ENCODE measurements around the gene GAB2. TPM values are rescaled to one million over a fixed set of nuclear protein-coding genes. Genes with fewer than 3 reads are reported as not detected.
A peak's percentile ranks its signal among the peaks of the same experiment; 100 is the strongest.

Gene GAB2, protein sequence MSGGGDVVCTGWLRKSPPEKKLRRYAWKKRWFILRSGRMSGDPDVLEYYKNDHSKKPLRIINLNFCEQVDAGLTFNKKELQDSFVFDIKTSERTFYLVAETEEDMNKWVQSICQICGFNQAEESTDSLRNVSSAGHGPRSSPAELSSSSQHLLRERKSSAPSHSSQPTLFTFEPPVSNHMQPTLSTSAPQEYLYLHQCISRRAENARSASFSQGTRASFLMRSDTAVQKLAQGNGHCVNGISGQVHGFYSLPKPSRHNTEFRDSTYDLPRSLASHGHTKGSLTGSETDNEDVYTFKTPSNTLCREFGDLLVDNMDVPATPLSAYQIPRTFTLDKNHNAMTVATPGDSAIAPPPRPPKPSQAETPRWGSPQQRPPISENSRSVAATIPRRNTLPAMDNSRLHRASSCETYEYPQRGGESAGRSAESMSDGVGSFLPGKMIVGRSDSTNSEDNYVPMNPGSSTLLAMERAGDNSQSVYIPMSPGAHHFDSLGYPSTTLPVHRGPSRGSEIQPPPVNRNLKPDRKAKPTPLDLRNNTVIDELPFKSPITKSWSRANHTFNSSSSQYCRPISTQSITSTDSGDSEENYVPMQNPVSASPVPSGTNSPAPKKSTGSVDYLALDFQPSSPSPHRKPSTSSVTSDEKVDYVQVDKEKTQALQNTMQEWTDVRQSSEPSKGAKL
- total RNA-seq (2013; cell fraction: nucleolus; rRNA removed) = 6.6 and 9.8 TPM in 2 replicates
- total RNA-seq (2014; rRNA removed) (4.8 and 5.7 TPM in 2 replicates), total RNA-seq (2014; rRNA removed; fragmentation: Illumina TruSeq; extraction: Trizol) (5.7 and 6.4 TPM in 2 replicates), total RNA-seq (2021) (12.0 and 12.6 TPM in 2 replicates), polyA plus RNA-seq (2011; rRNA removed) (0.24 and 0.69 TPM in 2 replicates), polyA plus RNA-seq (2014; fragmentation: Illumina TruSeq; extraction: Trizol) (7.9 and 8.7 TPM in 2 replicates), polyA plus RNA-seq (2014; fragmentation: Nextera tagmentation; extraction: Ambion mirVana) (1 to 10 TPM; 1.1 to 2.1 TPM), polyA plus RNA-seq (2014; rRNA removed) (5.0 and 5.2 TPM in 2 replicates), polyA plus RNA-seq (2016; fragmentation: Nextera tagmentation; extraction: Ambion mirVana) (1 to 10 TPM; 1.6 to 2.8 TPM), polyA minus RNA-seq (2011; rRNA and poly(A)+ RNA removed) (0.66 and 1.7 TPM in 2 replicates), Bru-seq, nascent RNA (percentile 54 among the genes with signal in this experiment), BruChase-seq, experiment 1, labeled RNA remaining after a 6-hour chase (percentile 50 among the genes with signal in this experiment), BruChase-seq, experiment 2, labeled RNA remaining after a 2-hour chase (percentile 53 among the genes with signal in this experiment)
- polyA plus RNA-seq (2011; ENCODE audit: low read depth) = 3.8 TPM
- polyA plus RNA-seq (2011; cell fraction: cytosol; rRNA removed) = 0.25 and 0.38 TPM in 2 replicates
- 0.67 and 0.76 TPM in 2 replicates for polyA plus RNA-seq (2011; cell fraction: nucleus; rRNA removed)
- 5.4 and 6.4 TPM in 2 replicates for polyA plus RNA-seq (2012)
- polyA minus RNA-seq (2011; cell fraction: cytosol; rRNA and poly(A)+ RNA removed) = 0.94 TPM in 1 of 2 replicates, not detected in the other
- 0.38 and 0.48 TPM in 2 replicates for polyA minus RNA-seq (2011; cell fraction: nucleus; rRNA and poly(A)+ RNA removed)
- long read RNA-seq, experiment 1 = 0 reads
- long read RNA-seq, experiment 2 = 0 reads

DNA sequence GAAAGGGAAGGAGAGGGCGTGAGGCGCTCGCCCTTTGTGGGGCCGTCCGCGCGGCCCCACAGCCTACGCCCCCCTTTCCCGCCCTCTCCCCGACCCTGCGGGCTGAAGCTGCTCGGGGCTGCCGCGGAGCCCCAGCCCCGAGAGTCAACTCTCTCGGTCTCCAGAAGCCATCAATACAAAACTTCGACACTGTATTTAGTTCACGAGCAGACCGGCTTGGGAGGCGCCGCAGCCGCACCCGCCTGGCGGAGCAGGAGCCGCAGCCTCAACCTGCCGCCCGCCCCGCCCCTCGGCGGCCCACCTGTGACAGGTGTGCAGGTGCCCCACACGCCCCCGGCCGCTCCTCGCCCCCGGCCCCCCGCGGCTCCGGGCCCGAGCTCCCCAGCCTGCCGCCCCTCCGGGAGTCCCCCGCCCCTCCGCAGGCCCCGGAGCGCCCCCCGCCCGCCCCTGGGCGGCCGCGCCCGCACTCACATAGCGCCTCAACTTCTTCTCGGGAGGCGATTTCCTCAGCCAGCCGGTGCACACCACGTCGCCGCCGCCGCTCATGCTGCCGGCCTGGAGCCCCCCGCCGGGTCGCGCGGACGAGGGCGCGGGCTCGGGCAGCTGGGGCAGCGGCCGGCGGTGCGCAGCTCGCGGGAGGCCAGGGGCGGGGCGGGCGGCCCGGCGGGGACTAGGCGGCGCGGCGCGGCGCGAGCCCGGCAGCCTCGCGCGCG, at the start of gene GAB2:
Gene GAB2 (minus strand): TSS at position 646 of the 713 bp plus-strand sequence. CDS start 100 bp downstream, at position 546.
- ChIA-PET POLR2A (interaction anchor here (0.7 to 2.9 kb wide), 6 partner anchors 11 to 156 kb away, joined by 3 to 15 read pairs (median 6); no protein-coding TSS in a partner anchor), RAD21 (ENCODE audit: unreplicated experiment) (interaction anchor here (1.0 to 5.7 kb wide), 9 partner anchors 12 to 190 kb away, joined by 3 to 137 read pairs (median 7); no protein-coding TSS in a partner anchor), SMC1A (ENCODE audit: uncharacterized antibody, unreplicated experiment) (interaction anchor here (1.4 to 7.1 kb wide), 11 partner anchors 8 to 190 kb away, joined by 3 to 108 read pairs (median 9); partner anchors contain the start of gene NARS2), CTCF (interaction anchor here (0.6 to 11.9 kb wide), 18 partner anchors 7 to 198 kb away, joined by 3 to 280 read pairs (median 6); partner anchors contain the start of gene NARS2)
- Histone ChIP-seq H2AFZ (ENCODE audit: control insufficient read depth, low read depth, low read length) (peak within 1 kb of the TSS; percentile 79), H3K4me2 (ENCODE audit: control insufficient read depth, insufficient read depth) (peak within 1 kb of the TSS; percentile 99), H3K27me3 (replicated peaks in 1 of 2; ENCODE audit: control insufficient read depth in 2 of 2, insufficient read depth in 2 of 2, low read length in 1 of 2) (no peaks in the 10 kb centered on the region), H3K4me3 (peak within 1 kb of the TSS; percentile 74), H3K9me3 (replicated peaks; ENCODE audit: control insufficient read depth, insufficient read depth, low read length) (no peaks in the 10 kb centered on the region), H3K36me3 (ENCODE audit: control insufficient read depth in 2 of 2, insufficient read depth in 2 of 2, low read length in 1 of 2) (no peaks in the 10 kb centered on the region), H3K27ac (ENCODE audit: control insufficient read depth, insufficient read depth) (peak within 1 kb of the TSS; percentile 56), H3K4me1 (ENCODE audit: control insufficient read depth, insufficient read depth, low read length) (peaks cover 22% of the 10 kb centered on the region), H4K20me1 (ENCODE audit: control insufficient read depth, insufficient read depth) (no peaks in the 10 kb centered on the region), H3K79me2 (ENCODE audit: control insufficient read depth, insufficient read depth, low read length) (no peaks in the 10 kb centered on the region), H3K9ac (ENCODE audit: control insufficient read depth, insufficient read depth, low read length) (peak within 1 kb of the TSS; percentile 74)
- FAIRE-seq (no peak), ATAC-seq (no peak), DNase-seq (ENCODE audit: low read depth, low spot score) (no peak)
- in situ Hi-C loops (cut with MboI) = loop anchor here (5.0 kb wide), 1 partner anchor 145 kb away; no protein-coding TSS in a partner anchor
- intact Hi-C loops (cut with micrococcal nuclease; ENCODE audit: unreplicated experiment) = loop anchor here (1.0 to 5.0 kb wide), 4 partner anchors 15 to 189 kb away; no protein-coding TSS in a partner anchor
- 2% methylated on average over 41 of the region's 93 CpGs for WGBS (ENCODE audit: insufficient coverage, insufficient replicate concordance, low lambda C conversion rate, missing lambda C conversion rate)
- no TSS peak for BruUV-seq (replicated peaks)
- TF ChIP-seq ZNF622 (IDR thresholded peaks at IDR 0.05) (no peak), KDM1A (IDR thresholded peaks at IDR 0.05; ENCODE audit: borderline replicate concordance) (no peak), LARP7 (IDR thresholded peaks at IDR 0.05) (no peak), ZNF207 (IDR thresholded peaks at IDR 0.05; ENCODE audit: borderline replicate concordance) (0 out of 2 replicates have a peak, but pooled peaks have one; percentile 1)
- TF ChIP-seq, protein P1, sequence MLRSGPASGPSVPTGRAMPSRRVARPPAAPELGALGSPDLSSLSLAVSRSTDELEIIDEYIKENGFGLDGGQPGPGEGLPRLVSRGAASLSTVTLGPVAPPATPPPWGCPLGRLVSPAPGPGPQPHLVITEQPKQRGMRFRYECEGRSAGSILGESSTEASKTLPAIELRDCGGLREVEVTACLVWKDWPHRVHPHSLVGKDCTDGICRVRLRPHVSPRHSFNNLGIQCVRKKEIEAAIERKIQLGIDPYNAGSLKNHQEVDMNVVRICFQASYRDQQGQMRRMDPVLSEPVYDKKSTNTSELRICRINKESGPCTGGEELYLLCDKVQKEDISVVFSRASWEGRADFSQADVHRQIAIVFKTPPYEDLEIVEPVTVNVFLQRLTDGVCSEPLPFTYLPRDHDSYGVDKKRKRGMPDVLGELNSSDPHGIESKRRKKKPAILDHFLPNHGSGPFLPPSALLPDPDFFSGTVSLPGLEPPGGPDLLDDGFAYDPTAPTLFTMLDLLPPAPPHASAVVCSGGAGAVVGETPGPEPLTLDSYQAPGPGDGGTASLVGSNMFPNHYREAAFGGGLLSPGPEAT (IDR thresholded peaks at IDR 0.05; ENCODE audit: low read depth) = no peak
